C4-2B (cell line): Measurements from ENCODE around the gene FAM222B.
A peak's percentile ranks its signal among the peaks of the same experiment; 100 is the strongest.

Experiments
- ZFX ChIP-seq: fragments of 450-650 bp; IDR thresholded peaks from 2 replicates; pipeline ENCODE4 v1.6.1; 2017
- TF ChIP-seq, protein P1 (sequence below): fragments of 450-650 bp; conservative IDR thresholded peaks from 2 replicates; pipeline ENCODE4 v1.5.1; 2017; ENCODE audit warnings: mild to moderate bottlenecking

DNA sequence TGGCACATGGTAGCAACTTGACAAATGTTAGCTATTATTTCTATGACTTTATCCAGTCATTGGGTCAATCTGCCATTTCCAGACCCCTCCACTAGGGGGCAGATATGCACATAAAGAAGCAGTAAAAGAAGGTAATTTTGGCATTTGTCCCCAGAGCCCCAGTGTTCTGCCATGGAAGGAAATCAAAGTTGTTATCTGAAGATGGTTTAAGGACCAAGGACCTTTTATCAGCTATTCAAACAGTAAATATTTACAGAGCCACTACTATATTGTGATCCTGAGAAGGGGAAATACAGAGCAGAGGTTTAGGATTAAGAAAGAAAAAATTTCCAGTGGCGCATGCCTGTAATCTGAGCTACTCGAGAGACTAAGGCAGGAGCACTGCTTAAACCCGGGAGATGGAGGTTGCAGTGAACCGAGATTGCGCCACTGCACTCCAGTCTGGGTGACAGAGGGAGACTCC lies 78.8 kb downstream of the FAM222B start:
- TF ChIP-seq, protein P1, sequence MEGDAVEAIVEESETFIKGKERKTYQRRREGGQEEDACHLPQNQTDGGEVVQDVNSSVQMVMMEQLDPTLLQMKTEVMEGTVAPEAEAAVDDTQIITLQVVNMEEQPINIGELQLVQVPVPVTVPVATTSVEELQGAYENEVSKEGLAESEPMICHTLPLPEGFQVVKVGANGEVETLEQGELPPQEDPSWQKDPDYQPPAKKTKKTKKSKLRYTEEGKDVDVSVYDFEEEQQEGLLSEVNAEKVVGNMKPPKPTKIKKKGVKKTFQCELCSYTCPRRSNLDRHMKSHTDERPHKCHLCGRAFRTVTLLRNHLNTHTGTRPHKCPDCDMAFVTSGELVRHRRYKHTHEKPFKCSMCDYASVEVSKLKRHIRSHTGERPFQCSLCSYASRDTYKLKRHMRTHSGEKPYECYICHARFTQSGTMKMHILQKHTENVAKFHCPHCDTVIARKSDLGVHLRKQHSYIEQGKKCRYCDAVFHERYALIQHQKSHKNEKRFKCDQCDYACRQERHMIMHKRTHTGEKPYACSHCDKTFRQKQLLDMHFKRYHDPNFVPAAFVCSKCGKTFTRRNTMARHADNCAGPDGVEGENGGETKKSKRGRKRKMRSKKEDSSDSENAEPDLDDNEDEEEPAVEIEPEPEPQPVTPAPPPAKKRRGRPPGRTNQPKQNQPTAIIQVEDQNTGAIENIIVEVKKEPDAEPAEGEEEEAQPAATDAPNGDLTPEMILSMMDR = peak; percentile 94
- TF ChIP-seq ZFX = no peak
